ENCODE measurements around the gene COG3. TPM values are rescaled to one million over a fixed set of nuclear protein-coding genes. Genes with fewer than 3 reads are reported as not detected.

COG3 gene
- total RNA-seq, 4 donors from 2014 or later, result 38.2 to 103 (median 58.5) TPM

DNA sequence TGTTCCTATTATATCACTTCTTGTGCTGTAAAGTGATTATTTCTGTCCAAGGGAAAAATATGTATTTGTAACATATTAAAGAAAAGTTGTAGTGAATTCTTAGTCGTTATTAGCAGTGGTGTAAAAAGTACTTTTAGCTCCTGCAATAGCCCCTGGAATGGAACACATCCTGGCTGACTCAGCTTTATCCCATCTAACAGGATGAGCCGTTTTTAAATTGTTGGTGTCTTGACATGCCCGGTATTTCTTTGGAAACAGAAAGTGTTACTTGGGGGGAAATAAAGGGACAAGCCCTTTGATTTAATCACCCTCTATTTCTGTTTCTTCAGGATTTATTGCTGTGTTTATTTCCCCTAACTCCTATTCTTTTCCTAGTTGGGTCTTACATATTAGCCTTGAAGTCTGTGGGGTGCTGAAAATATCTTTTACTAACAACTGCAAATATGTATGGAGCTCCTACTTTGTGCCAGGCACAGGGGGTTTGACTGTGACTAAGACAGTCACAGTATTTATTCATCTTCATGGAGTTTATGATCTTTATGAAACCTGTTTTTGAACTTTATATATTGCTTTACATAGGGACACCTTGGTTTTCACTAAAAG lies 17.9 kb downstream of the COG3 start:
- intact Hi-C loops (cut with DNase I; ENCODE audit: low total_unique reads), result no loop called here

DNA sequence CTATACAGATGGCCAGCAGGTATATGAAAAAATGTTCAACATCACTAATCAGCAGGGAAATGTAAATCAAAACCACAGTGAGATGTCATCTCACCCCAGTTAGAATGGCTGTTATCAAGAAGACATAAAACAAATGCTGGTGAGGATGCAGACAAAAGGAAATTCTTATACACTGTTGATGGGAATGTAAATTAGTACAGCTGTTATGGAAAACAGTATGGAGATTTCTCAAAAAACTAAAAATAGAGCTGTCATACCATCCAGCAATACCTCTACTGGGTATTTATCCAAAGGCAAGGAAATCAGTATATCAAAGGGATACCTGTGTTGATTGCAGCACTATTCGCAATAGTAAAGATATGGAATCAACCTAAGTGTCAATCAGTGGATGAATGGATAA lies 22.9 kb downstream of the COG3 start:
- in situ Hi-C loops (cut with MboI; ENCODE audit: low pct_ligation_motif_present in 1 of 4, low pct_unique_long_range_greater_than_20kb in 1 of 4, low sequenced_read_pairs in 3 of 4), result loop anchor here in 2 of 4 donors (25.0 kb wide), 1 partner anchor 125 kb away; no protein-coding TSS in a partner anchor
- WGBS, 2 donors (ENCODE audit: low coverage in 1 of 2), result 100% methylated on average over 1 of the region's 1 CpG
- H3K36me3 ChIP-seq, result peaks cover 0 to 43% (median 20%) of the 10 kb centered on the region in 4 donors
- no peak overlapping the region for H3K27ac ChIP-seq
- intact Hi-C loops (cut with DNase I; ENCODE audit: low total_unique reads), result no loop called here
- peaks cover 0 to 3% (median 0%) of the 10 kb centered on the region in 4 donors for H3K4me1 ChIP-seq
- DNase-seq, result no peak
- no peaks in the 10 kb centered on the region for H3K27me3 ChIP-seq
- no peak for TF ChIP-seq EP300 (IDR thresholded peaks at IDR 0.05; ENCODE audit: low read depth)
- no peak for TF ChIP-seq POLR2AphosphoS5 (IDR thresholded peaks at IDR 0.05)
- TF ChIP-seq CTCF (IDR thresholded peaks at IDR 0.05), result no peak
- TF ChIP-seq POLR2A (IDR thresholded peaks at IDR 0.05), result no peak
- no peaks in the 10 kb centered on the region for H3K9me3 ChIP-seq
- no peak overlapping the region for H3K4me3 ChIP-seq

More for the DNA sequence above, 17.9 kb downstream of the COG3 start:
- WGBS, 2 donors (ENCODE audit: low coverage in 1 of 2), result 50 to 67% methylated on average over 3 of the region's 3 CpGs
- H3K27ac ChIP-seq, result no peak overlapping the region
- peaks cover 0 to 51% (median 19%) of the 10 kb centered on the region in 4 donors for H3K36me3 ChIP-seq
- H3K27me3 ChIP-seq, result no peaks in the 10 kb centered on the region
- no peak overlapping the region for H3K4me3 ChIP-seq
- no peak for DNase-seq
- H3K9me3 ChIP-seq, result no peaks in the 10 kb centered on the region
- TF ChIP-seq CTCF (IDR thresholded peaks at IDR 0.05) (no peak), POLR2AphosphoS5 (IDR thresholded peaks at IDR 0.05) (no peak), EP300 (IDR thresholded peaks at IDR 0.05; ENCODE audit: low read depth) (no peak), POLR2A (IDR thresholded peaks at IDR 0.05) (no peak)
- in situ Hi-C loops (cut with MboI; ENCODE audit: low pct_ligation_motif_present in 1 of 4, low pct_unique_long_range_greater_than_20kb in 1 of 4, low sequenced_read_pairs in 3 of 4), result loop anchor here in 2 of 4 donors (25.0 kb wide), 1 partner anchor 120 kb away; no protein-coding TSS in a partner anchor
- H3K4me1 ChIP-seq, result peaks cover 0 to 4% (median 0%) of the 10 kb centered on the region in 4 donors

GRCh38 chr13:45490068-45490467 lies 25.3 kb downstream of the COG3 start:
- H3K36me3 ChIP-seq, result peaks cover 0 to 42% (median 18%) of the 10 kb centered on the region in 4 donors

GRCh38 chr13:45492538-45492937 lies 27.8 kb downstream of the COG3 start:
- Histone ChIP-seq H3K4me1 (no peaks in the 10 kb centered on the region), H3K27me3 (no peaks in the 10 kb centered on the region), H3K4me3 (no peak overlapping the region), H3K9me3 (no peaks in the 10 kb centered on the region), H3K36me3 (peaks cover 0 to 53% (median 19%) of the 10 kb centered on the region in 4 donors), H3K27ac (no peak overlapping the region)
- in situ Hi-C loops (cut with MboI; ENCODE audit: low pct_ligation_motif_present in 1 of 4, low pct_unique_long_range_greater_than_20kb in 1 of 4, low sequenced_read_pairs in 3 of 4) (loop anchor here in 2 of 4 donors (25.0 kb wide), 1 partner anchor 130 kb away; no protein-coding TSS in a partner anchor), intact Hi-C loops (cut with DNase I; ENCODE audit: low total_unique reads) (no loop called here)
- no peak for DNase-seq
- 94 to 97% methylated on average over 1 of the region's 1 CpG for WGBS, 2 donors (ENCODE audit: low coverage in 1 of 2)
- TF ChIP-seq CTCF (IDR thresholded peaks at IDR 0.05) (no peak), POLR2AphosphoS5 (IDR thresholded peaks at IDR 0.05) (no peak), POLR2A (IDR thresholded peaks at IDR 0.05) (no peak), EP300 (IDR thresholded peaks at IDR 0.05; ENCODE audit: low read depth) (no peak)

More at GRCh38 chr13:45490068-45490467, 25.3 kb downstream of the COG3 start:
- WGBS, 2 donors (ENCODE audit: low coverage in 1 of 2), result 80 to 94% methylated on average over 1 of the region's 1 CpG
- no peak for DNase-seq
- no peaks in the 10 kb centered on the region for H3K27me3 ChIP-seq
- intact Hi-C loops (cut with DNase I; ENCODE audit: low total_unique reads), result no loop called here
- peak in 3 of 5 experiments; percentile 6 to 25 (median 7) for TF ChIP-seq CTCF (IDR thresholded peaks at IDR 0.05)
- TF ChIP-seq POLR2AphosphoS5 (IDR thresholded peaks at IDR 0.05), result no peak
- no peaks in the 10 kb centered on the region for H3K4me1 ChIP-seq
- in situ Hi-C loops (cut with MboI; ENCODE audit: low pct_ligation_motif_present in 1 of 4, low pct_unique_long_range_greater_than_20kb in 1 of 4, low sequenced_read_pairs in 3 of 4), result loop anchor here in 2 of 4 donors (25.0 kb wide), 1 partner anchor 128 kb away; no protein-coding TSS in a partner anchor
- no peaks in the 10 kb centered on the region for H3K9me3 ChIP-seq
- H3K27ac ChIP-seq, result no peak overlapping the region
- H3K4me3 ChIP-seq, result no peak overlapping the region

Measured in transverse colon (tissue), 4 donors.